CD4-positive, alpha-beta T cell (primary cell): ENCODE measurements around the gene SLC2A2. TPM values are rescaled to one million over a fixed set of nuclear protein-coding genes. Genes with fewer than 3 reads are reported as not detected.

Source experiments
- ATAC-seq: fragments of 200-7000 bp; cut with Tn5 transposase; one replicate; pipeline ENCODE4 v1.10.0; 2022; ENCODE audit warnings: mild to moderate bottlenecking; ENCODE audit not compliant: poor library complexity
- CTCF ChIA-PET: fragments of 350-600 bp; sonication (Branson Sonifier 250); formaldehyde crosslinking; loops from one replicate; lab custom pipeline; 2021; ENCODE audit warnings: antibody characterized with exemption, inconsistent platforms; lab: Charles Lee
- POLR2A ChIA-PET: fragments of 350-600 bp; sonication (Branson Sonifier 250); formaldehyde crosslinking; loops from one replicate; lab custom pipeline; 2021; ENCODE audit warnings: antibody characterized with exemption, inconsistent platforms; lab: Charles Lee
- DNase-seq, 14 experiments: peaks; one replicate each; pipeline ENCODE4 v3.0.0-alpha.2; 2013 to 2020; ENCODE audit warnings: mixed read lengths in 2 of 14
- H3K27ac ChIP-seq, 2 donors: one replicate each; pipeline versions ENCODE4 v1.5.1 to v1.7.0; 2013; ENCODE audit warnings: low read length in 2 of 2, low read depth in 1 of 2, mild to moderate bottlenecking in 1 of 2
- H3K27me3 ChIP-seq, 2 experiments: 1 replicate in 1 of 2; 2 replicates in 1 of 2; pipeline versions ENCODE4 v1.6.1 to v1.7.0; 2013; ENCODE audit warnings: low read length in 2 of 2, control low read depth in 1 of 2, mild to moderate bottlenecking in 1 of 2, moderate library complexity in 1 of 2; ENCODE audit not compliant: insufficient read depth in 2 of 2, control insufficient read depth in 1 of 2
- H3K36me3 ChIP-seq: one replicate; pipeline ENCODE4 v1.6.1; 2013; ENCODE audit warnings: low read length, control low read depth; ENCODE audit not compliant: insufficient read depth
- H3K4me1 ChIP-seq: one replicate; pipeline ENCODE4 v1.6.1; 2013; ENCODE audit warnings: low read length, control low read depth; ENCODE audit not compliant: insufficient read depth
- H3K4me3 ChIP-seq: one replicate; pipeline ENCODE4 v1.5.1; 2013; ENCODE audit warnings: mild to moderate bottlenecking, low read length, moderate library complexity
- H3K9me3 ChIP-seq, 2 experiments: 1 replicate in 1 of 2; 2 replicates in 1 of 2; pipeline versions ENCODE4 v1.6.1 to v1.7.0; 2013; ENCODE audit warnings: low read length in 2 of 2, mild to moderate bottlenecking in 2 of 2, control low read depth in 1 of 2, moderate library complexity in 1 of 2; ENCODE audit not compliant: control insufficient read depth in 1 of 2, insufficient read depth in 1 of 2
- H3K27ac Mint-ChIP-seq: one replicate; pipeline ENCODE4 v1.8.0; 2020; ENCODE audit warnings: mixed read lengths
- H3K27me3 Mint-ChIP-seq: one replicate; pipeline ENCODE4 v1.8.0; 2021; ENCODE audit warnings: mixed read lengths
- H3K36me3 Mint-ChIP-seq: one replicate; pipeline ENCODE4 v1.8.0; 2021; ENCODE audit warnings: low read depth, mixed read lengths
- H3K4me1 Mint-ChIP-seq: one replicate; pipeline ENCODE4 v1.8.0; 2021; ENCODE audit warnings: low read depth, mixed read lengths
- H3K4me3 Mint-ChIP-seq: one replicate; pipeline ENCODE4 v1.8.0; 2020; ENCODE audit warnings: mild to moderate bottlenecking, mixed read lengths
- H3K9me3 Mint-ChIP-seq: one replicate; pipeline ENCODE4 v1.8.0; 2020; ENCODE audit warnings: mixed read lengths
- intact Hi-C, 2 experiments: fragments of 100-400 bp; cut with DNase I in 1 of 2; cut with micrococcal nuclease in 1 of 2; formaldehyde crosslinking; loops; one replicate each; pipeline versions ENCODE4 v1.15.1 to v1.9.0; 2023 to 2025; cut with DNase I, micrococcal nuclease
- total RNA-seq, 174 experiments: library from RNA in 2 of 174; stranded (reverse) in 2 of 174; gene quantifications; one replicate each; pipeline ENCODE4 v1.2.3 and lab custom pipeline; 2021 to 2026
- TF ChIP-seq, protein P1 (sequence below): fragments of 200-600 bp; IDR thresholded peaks from one replicate; pipeline ENCODE4 v1.8.0; 2022; ENCODE audit warnings: antibody characterized with exemption, mild to moderate bottlenecking

Gene SLC2A2
- total RNA-seq, 2 experiments from 2014 or later, result not detected

DNA sequence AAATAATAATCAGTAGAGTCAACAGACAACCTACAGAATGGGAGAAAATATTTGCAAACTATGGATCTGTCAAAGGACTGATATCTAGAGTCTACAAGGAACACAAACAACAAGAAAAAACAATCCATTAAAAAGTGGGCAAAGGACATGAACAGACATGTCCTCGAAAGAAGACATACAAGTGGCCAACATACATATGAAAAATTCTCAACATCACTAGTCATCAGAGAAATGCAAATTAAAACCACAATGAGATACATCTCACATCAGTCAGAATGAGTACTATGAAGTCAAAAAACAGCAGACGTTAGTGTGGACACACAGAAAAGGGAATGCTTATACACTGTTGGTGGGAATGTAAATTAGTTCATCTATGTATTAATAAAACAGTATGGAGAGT lies 33.7 kb downstream of the SLC2A2 start:
- Mint-ChIP-seq H3K9me3 (no peaks in the 10 kb centered on the region), H3K4me1 (no peaks in the 10 kb centered on the region), H3K36me3 (no peaks in the 10 kb centered on the region), H3K27me3 (peaks cover 16% of the 10 kb centered on the region), H3K27ac (no peak overlapping the region), H3K4me3 (no peak overlapping the region)
- Histone ChIP-seq H3K4me1 (no peaks in the 10 kb centered on the region), H3K4me3 (no peak overlapping the region), H3K27ac (no peak overlapping the region), H3K36me3 (no peaks in the 10 kb centered on the region), H3K27me3 (peaks cover 0 to 9% of the 10 kb centered on the region in 2 experiments), H3K9me3 (no peaks in the 10 kb centered on the region)
- TF ChIP-seq, protein P1, sequence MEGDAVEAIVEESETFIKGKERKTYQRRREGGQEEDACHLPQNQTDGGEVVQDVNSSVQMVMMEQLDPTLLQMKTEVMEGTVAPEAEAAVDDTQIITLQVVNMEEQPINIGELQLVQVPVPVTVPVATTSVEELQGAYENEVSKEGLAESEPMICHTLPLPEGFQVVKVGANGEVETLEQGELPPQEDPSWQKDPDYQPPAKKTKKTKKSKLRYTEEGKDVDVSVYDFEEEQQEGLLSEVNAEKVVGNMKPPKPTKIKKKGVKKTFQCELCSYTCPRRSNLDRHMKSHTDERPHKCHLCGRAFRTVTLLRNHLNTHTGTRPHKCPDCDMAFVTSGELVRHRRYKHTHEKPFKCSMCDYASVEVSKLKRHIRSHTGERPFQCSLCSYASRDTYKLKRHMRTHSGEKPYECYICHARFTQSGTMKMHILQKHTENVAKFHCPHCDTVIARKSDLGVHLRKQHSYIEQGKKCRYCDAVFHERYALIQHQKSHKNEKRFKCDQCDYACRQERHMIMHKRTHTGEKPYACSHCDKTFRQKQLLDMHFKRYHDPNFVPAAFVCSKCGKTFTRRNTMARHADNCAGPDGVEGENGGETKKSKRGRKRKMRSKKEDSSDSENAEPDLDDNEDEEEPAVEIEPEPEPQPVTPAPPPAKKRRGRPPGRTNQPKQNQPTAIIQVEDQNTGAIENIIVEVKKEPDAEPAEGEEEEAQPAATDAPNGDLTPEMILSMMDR, result no peak
- ATAC-seq (no peak), DNase-seq (no peak)
- ChIA-PET POLR2A (no interaction called here), CTCF (no interaction called here)
- intact Hi-C loops, result no loop called here

DNA sequence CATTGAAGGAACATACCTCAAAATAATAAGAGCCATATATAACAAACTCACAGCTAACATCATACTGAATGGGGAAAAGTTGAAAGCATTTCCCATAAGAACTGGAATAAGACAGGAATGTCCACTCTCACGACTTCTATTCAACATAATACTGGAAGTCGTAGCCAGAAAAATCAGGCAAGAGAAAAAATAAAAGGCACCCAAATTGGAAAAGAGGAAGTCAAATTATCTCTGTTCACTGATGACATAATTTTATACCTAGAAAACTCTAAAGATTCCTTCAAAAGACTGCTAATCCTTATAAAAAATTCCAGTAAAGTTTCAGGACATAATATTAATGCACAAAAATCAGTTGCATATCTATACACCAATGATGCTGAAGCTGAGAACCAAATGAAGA lies 34.9 kb downstream of the SLC2A2 start:
- DNase-seq (no peak), ATAC-seq (no peak)
- Histone ChIP-seq H3K9me3 (no peaks in the 10 kb centered on the region), H3K4me1 (no peaks in the 10 kb centered on the region), H3K4me3 (no peak overlapping the region), H3K27me3 (peaks cover 0 to 9% of the 10 kb centered on the region in 2 experiments), H3K27ac (no peak overlapping the region), H3K36me3 (no peaks in the 10 kb centered on the region)
- Mint-ChIP-seq H3K9me3 (no peaks in the 10 kb centered on the region), H3K27me3 (peaks cover 23% of the 10 kb centered on the region), H3K4me1 (no peaks in the 10 kb centered on the region), H3K27ac (no peak overlapping the region), H3K36me3 (no peaks in the 10 kb centered on the region), H3K4me3 (no peak overlapping the region)
- TF ChIP-seq, protein P1, result no peak
- CTCF ChIA-PET, result no interaction called here
- POLR2A ChIA-PET, result no interaction called here
- intact Hi-C loops, result no loop called here

DNA sequence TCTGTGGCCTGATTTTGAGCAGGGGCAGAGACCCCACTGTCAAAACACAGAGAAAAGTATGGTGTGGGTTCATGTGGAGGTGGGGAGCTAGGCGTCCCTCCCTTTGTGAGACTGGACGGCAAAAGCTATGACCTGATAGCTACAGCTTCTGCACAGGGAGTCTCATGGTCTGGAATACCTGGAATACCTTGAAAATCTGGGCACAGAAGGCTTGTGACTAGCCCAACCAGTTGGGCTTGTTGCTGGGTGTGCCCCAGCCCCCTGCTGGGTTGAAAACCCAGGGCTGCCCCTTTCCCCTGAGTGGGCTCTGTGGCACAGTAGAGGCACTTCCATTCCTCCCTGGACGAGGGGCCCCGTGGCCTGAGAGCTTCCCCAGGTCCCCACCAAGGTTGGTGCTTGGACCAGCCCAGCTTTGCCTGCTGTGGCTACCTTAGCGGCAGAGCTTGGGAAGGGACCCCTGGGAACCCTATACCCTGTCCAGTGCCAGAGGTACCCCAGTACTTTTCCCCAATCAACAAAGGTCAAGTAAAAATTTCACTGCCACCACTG lies 37.3 kb downstream of the SLC2A2 start:
- TF ChIP-seq, protein P1, result no peak
- no peaks in the 10 kb centered on the region for H3K9me3 ChIP-seq
- intact Hi-C loops, result no loop called here
- H3K27me3 ChIP-seq, result peaks cover 4 to 9% of the 10 kb centered on the region in 2 experiments
- no peak overlapping the region for H3K27ac ChIP-seq
- H3K36me3 Mint-ChIP-seq, result no peaks in the 10 kb centered on the region
- H3K36me3 ChIP-seq, result no peaks in the 10 kb centered on the region
- DNase-seq (no peak), ATAC-seq (no peak)
- no peak overlapping the region for H3K27ac Mint-ChIP-seq
- H3K9me3 Mint-ChIP-seq, result no peaks in the 10 kb centered on the region
- ChIA-PET CTCF (no interaction called here), POLR2A (no interaction called here)
- no peaks in the 10 kb centered on the region for H3K4me1 Mint-ChIP-seq
- no peak overlapping the region for H3K4me3 ChIP-seq
- no peaks in the 10 kb centered on the region for H3K4me1 ChIP-seq
- no peak overlapping the region for H3K4me3 Mint-ChIP-seq
- peaks cover 37% of the 10 kb centered on the region for H3K27me3 Mint-ChIP-seq
